ENCODE measurements around the gene AP2S1. TPM values are rescaled to one million over a fixed set of nuclear protein-coding genes. Genes with fewer than 3 reads are reported as not detected.

AP2S1 gene
- total and polyA plus RNA-seq, 2 experiments from 2014 or later = 140 to 299 TPM

DNA sequence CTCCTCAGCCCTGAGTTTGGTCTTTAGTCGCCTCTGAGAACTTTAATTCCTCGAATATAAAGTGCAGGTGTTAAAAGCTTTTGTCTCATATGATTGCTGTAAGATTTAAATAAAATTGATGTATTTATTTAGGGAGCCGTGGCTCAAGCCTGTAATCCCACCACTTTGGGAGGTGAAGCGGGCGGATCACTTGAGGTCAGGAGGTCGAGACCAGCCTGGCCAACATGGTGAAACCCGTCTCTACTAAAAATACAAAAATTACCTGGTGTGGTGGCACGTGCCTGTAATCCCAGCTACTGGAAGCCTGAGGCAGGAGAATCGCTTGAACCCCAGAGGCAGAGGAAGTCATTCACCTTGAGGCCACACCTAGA, 61.7 kb downstream of the AP2S1 start:
- H3K4me3 Mint-ChIP-seq = peak overlapping the region; percentile 97; the same call in 2 of the 3 replicates
- ATAC-seq = no peak
- H3K27ac Mint-ChIP-seq = no peak overlapping the region

More for the DNA sequence above, 61.7 kb downstream of the AP2S1 start:
- peaks cover 27% of the 10 kb centered on the region for H3K27me3 Mint-ChIP-seq (ENCODE audit: insufficient read depth, low read depth, poor library complexity)
- H3K9me3 Mint-ChIP-seq = peaks cover 5% of the 10 kb centered on the region; the same call in 1 of the 3 replicates
- Histone ChIP-seq H2AFZ (no peak overlapping the region), H3K79me2 (replicated peaks; ENCODE audit: insufficient read depth) (peaks cover 44% of the 10 kb centered on the region), H3F3A (replicated peaks; ENCODE audit: low read depth) (peaks cover 22% of the 10 kb centered on the region), H3K4me2 (no peak overlapping the region), H3K4me3 (no peak overlapping the region), H3K36me3 (ENCODE audit: insufficient read depth) (peaks cover 11% of the 10 kb centered on the region), H3K4me1 (ENCODE audit: insufficient read depth) (peaks cover 21% of the 10 kb centered on the region), H3K27ac (ENCODE audit: low read depth) (no peak overlapping the region), H4K20me1 (replicated peaks; ENCODE audit: insufficient read depth) (peaks cover 17% of the 10 kb centered on the region), H3K9me2 (ENCODE audit: insufficient read depth) (no peaks in the 10 kb centered on the region), H3K27me3 (ENCODE audit: insufficient read depth) (peaks cover 6% of the 10 kb centered on the region)
- TF ChIP-seq, protein P1, sequence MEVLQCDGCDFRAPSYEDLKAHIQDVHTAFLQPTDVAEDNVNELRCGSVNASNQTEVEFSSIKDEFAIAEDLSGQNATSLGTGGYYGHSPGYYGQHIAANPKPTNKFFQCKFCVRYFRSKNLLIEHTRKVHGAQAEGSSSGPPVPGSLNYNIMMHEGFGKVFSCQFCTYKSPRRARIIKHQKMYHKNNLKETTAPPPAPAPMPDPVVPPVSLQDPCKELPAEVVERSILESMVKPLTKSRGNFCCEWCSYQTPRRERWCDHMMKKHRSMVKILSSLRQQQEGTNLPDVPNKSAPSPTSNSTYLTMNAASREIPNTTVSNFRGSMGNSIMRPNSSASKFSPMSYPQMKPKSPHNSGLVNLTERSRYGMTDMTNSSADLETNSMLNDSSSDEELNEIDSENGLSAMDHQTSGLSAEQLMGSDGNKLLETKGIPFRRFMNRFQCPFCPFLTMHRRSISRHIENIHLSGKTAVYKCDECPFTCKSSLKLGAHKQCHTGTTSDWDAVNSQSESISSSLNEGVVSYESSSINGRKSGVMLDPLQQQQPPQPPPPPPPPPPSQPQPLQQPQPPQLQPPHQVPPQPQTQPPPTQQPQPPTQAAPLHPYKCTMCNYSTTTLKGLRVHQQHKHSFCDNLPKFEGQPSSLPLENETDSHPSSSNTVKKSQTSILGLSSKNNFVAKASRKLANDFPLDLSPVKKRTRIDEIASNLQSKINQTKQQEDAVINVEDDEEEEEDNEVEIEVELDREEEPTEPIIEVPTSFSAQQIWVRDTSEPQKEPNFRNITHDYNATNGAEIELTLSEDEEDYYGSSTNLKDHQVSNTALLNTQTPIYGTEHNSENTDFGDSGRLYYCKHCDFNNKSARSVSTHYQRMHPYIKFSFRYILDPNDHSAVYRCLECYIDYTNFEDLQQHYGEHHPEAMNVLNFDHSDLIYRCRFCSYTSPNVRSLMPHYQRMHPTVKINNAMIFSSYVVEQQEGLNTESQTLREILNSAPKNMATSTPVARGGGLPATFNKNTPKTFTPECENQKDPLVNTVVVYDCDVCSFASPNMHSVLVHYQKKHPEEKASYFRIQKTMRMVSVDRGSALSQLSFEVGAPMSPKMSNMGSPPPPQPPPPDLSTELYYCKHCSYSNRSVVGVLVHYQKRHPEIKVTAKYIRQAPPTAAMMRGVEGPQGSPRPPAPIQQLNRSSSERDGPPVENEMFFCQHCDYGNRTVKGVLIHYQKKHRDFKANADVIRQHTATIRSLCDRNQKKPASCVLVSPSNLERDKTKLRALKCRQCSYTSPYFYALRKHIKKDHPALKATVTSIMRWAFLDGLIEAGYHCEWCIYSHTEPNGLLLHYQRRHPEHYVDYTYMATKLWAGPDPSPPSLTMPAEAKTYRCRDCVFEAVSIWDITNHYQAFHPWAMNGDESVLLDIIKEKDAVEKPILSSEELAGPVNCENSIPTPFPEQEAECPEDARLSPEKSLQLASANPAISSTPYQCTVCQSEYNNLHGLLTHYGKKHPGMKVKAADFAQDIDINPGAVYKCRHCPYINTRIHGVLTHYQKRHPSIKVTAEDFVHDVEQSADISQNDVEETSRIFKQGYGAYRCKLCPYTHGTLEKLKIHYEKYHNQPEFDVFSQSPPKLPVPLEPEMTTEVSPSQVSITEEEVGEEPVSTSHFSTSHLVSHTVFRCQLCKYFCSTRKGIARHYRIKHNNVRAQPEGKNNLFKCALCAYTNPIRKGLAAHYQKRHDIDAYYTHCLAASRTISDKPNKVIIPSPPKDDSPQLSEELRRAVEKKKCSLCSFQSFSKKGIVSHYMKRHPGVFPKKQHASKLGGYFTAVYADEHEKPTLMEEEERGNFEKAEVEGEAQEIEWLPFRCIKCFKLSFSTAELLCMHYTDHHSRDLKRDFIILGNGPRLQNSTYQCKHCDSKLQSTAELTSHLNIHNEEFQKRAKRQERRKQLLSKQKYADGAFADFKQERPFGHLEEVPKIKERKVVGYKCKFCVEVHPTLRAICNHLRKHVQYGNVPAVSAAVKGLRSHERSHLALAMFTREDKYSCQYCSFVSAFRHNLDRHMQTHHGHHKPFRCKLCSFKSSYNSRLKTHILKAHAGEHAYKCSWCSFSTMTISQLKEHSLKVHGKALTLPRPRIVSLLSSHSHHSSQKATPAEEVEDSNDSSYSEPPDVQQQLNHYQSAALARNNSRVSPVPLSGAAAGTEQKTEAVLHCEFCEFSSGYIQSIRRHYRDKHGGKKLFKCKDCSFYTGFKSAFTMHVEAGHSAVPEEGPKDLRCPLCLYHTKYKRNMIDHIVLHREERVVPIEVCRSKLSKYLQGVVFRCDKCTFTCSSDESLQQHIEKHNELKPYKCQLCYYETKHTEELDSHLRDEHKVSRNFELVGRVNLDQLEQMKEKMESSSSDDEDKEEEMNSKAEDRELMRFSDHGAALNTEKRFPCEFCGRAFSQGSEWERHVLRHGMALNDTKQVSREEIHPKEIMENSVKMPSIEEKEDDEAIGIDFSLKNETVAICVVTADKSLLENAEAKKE (CRISPR knock-in tag; IDR thresholded peaks at IDR 0.05) = no peak
- TF ChIP-seq ZNF331 (CRISPR knock-in tag; IDR thresholded peaks at IDR 0.05; ENCODE audit: low read depth) (no peak), ZNF114 (CRISPR knock-in tag; IDR thresholded peaks at IDR 0.05) (no peak), NANOG (IDR thresholded peaks at IDR 0.05; ENCODE audit: borderline replicate concordance) (no peak), STAT1 (IDR thresholded peaks at IDR 0.05; ENCODE audit: unreplicated experiment) (no peak), EZH2 (IDR thresholded peaks at IDR 0.05; ENCODE audit: low read depth, unreplicated experiment) (no peak), EZH2phosphoT487 (IDR thresholded peaks at IDR 0.05; ENCODE audit: unreplicated experiment) (no peak)
- H3K36me3 Mint-ChIP-seq (ENCODE audit: low read depth) = peaks cover 37% of the 10 kb centered on the region
- peaks cover 26% of the 10 kb centered on the region for H3K4me1 Mint-ChIP-seq
- DNase-seq (ENCODE audit: low spot score) = no peak

All from GM23338 (cell line).